ENCODE measurements around the gene PLAAT4. TPM values are rescaled to one million over a fixed set of nuclear protein-coding genes. Genes with fewer than 3 reads are reported as not detected.

PLAAT4 gene
- total RNA-seq, 2 experiments from 2014 or later = 80.4 to 82.4 TPM

GRCh38 chr11:63551889-63552266 is 15.3 kb downstream of the PLAAT4 start:
- Mint-ChIP-seq H3K27ac (peak overlapping the region; percentile 89), H3K4me1 (ENCODE audit: low read depth) (peaks cover 64% of the 10 kb centered on the region), H3K9me3 (no peaks in the 10 kb centered on the region), H3K4me3 (peak overlapping the region; percentile 87), H3K36me3 (ENCODE audit: low read depth) (peaks cover 12% of the 10 kb centered on the region), H3K27me3 (no peaks in the 10 kb centered on the region)
- H3K4me1 ChIP-seq (ENCODE audit: insufficient read depth, low read length) = peaks cover 44% of the 10 kb centered on the region
- no peak for TF ChIP-seq CTCF (IDR thresholded peaks at IDR 0.05)
- ChIA-PET CTCF (interaction anchor here (0.8 to 1.0 kb wide), 2 partner anchors 9 to 31 kb away, joined by 3 read pairs; no protein-coding TSS in a partner anchor), POLR2A (interaction anchor here (0.8 to 6.5 kb wide), 9 partner anchors 9 to 84 kb away, joined by 3 to 86 read pairs (median 11); partner anchors contain the start of genes PLAAT4 and PLAAT5)
- peaks cover 9% of the 10 kb centered on the region for H3K36me3 ChIP-seq (ENCODE audit: insufficient read depth, low read length)
- no peaks in the 10 kb centered on the region for H3K9me3 ChIP-seq (ENCODE audit: control insufficient read depth in 1 of 2, insufficient read depth in 1 of 2, low read length in 2 of 2)
- H3K27me3 ChIP-seq (ENCODE audit: control insufficient read depth in 1 of 2, insufficient read depth in 2 of 2, low read length in 2 of 2) = no peaks in the 10 kb centered on the region
- intact Hi-C loops (cut with DNase I, micrococcal nuclease) = loop anchor here (2.0 to 5.0 kb wide), 2 partner anchors 19 to 75 kb away; no protein-coding TSS in a partner anchor
- H3K4me3 ChIP-seq (ENCODE audit: low read length) = peak overlapping the region; percentile 45
- H3K27ac ChIP-seq (ENCODE audit: low read depth in 1 of 2, low read length in 2 of 2) = peak overlapping the region in 1 of 2 donors; percentile 34
- ATAC-seq (ENCODE audit: poor library complexity) = peak; percentile 10
- DNase-seq = peak in 2 of 14 experiments; percentile 45 to 64

- intact Hi-C loops (cut with DNase I, micrococcal nuclease) = loop anchor here (1.0 to 5.0 kb wide), 3 partner anchors 16 to 76 kb away; no protein-coding TSS in a partner anchor
- no peak overlapping the region for H3K4me3 ChIP-seq (ENCODE audit: low read length)
- Mint-ChIP-seq H3K27ac (peak overlapping the region; percentile 89), H3K36me3 (ENCODE audit: low read depth) (peaks cover 5% of the 10 kb centered on the region), H3K9me3 (no peaks in the 10 kb centered on the region), H3K4me1 (ENCODE audit: low read depth) (peaks cover 71% of the 10 kb centered on the region), H3K27me3 (no peaks in the 10 kb centered on the region), H3K4me3 (peak overlapping the region; percentile 87)
- peak overlapping the region in 1 of 2 donors; percentile 48 for H3K27ac ChIP-seq (ENCODE audit: low read depth in 1 of 2, low read length in 2 of 2)
- H3K36me3 ChIP-seq (ENCODE audit: insufficient read depth, low read length) = no peaks in the 10 kb centered on the region
- H3K9me3 ChIP-seq (ENCODE audit: control insufficient read depth in 1 of 2, insufficient read depth in 1 of 2, low read length in 2 of 2) = no peaks in the 10 kb centered on the region
- DNase-seq (peak in 1 of 14 experiments; percentile 21), ATAC-seq (ENCODE audit: poor library complexity) (no peak)
- no peak for TF ChIP-seq CTCF (IDR thresholded peaks at IDR 0.05)
- POLR2A ChIA-PET = interaction anchor here (0.6 to 6.5 kb wide), 6 partner anchors 10 to 684 kb away, joined by 3 to 86 read pairs (median 7); partner anchors contain the start of gene PLAAT4
- peaks cover 44% of the 10 kb centered on the region for H3K4me1 ChIP-seq (ENCODE audit: insufficient read depth, low read length)
- no peaks in the 10 kb centered on the region for H3K27me3 ChIP-seq (ENCODE audit: control insufficient read depth in 1 of 2, insufficient read depth in 2 of 2, low read length in 2 of 2)
- CTCF ChIA-PET = no interaction called here
Observed at GRCh38 chr11:63552921-63553320, 16.3 kb downstream of the PLAAT4 start.

GRCh38 chr11:63553759-63554158 is 17.2 kb downstream of the PLAAT4 start:
- TF ChIP-seq CTCF (IDR thresholded peaks at IDR 0.05) = no peak
- H3K4me3 Mint-ChIP-seq = peak overlapping the region; percentile 90
- H3K27ac ChIP-seq (ENCODE audit: low read depth in 1 of 2, low read length in 2 of 2) = peak overlapping the region; percentile 48 to 63
- no peaks in the 10 kb centered on the region for H3K27me3 ChIP-seq (ENCODE audit: control insufficient read depth in 1 of 2, insufficient read depth in 2 of 2, low read length in 2 of 2)
- H3K9me3 ChIP-seq (ENCODE audit: control insufficient read depth in 1 of 2, insufficient read depth in 1 of 2, low read length in 2 of 2) = no peaks in the 10 kb centered on the region
- no peaks in the 10 kb centered on the region for H3K36me3 ChIP-seq (ENCODE audit: insufficient read depth, low read length)
- H3K36me3 Mint-ChIP-seq (ENCODE audit: low read depth) = no peaks in the 10 kb centered on the region
- H3K9me3 Mint-ChIP-seq = no peaks in the 10 kb centered on the region
- no peaks in the 10 kb centered on the region for H3K27me3 Mint-ChIP-seq
- ChIA-PET POLR2A (interaction anchor here (1.0 to 6.5 kb wide), 5 partner anchors 10 to 82 kb away, joined by 3 to 86 read pairs (median 5); partner anchors contain the start of gene PLAAT4), CTCF (interaction anchor here (0.6 kb wide), 1 partner anchor 80 kb away, joined by 3 read pairs; no protein-coding TSS in a partner anchor)
- DNase-seq = peak in 13 of 14 experiments; percentile 40 to 82 (median 62)
- peaks cover 47% of the 10 kb centered on the region for H3K4me1 ChIP-seq (ENCODE audit: insufficient read depth, low read length)
- intact Hi-C loops (cut with DNase I, micrococcal nuclease) = loop anchor here (1.0 to 5.0 kb wide), 4 partner anchors 14 to 76 kb away; no protein-coding TSS in a partner anchor
- H3K4me1 Mint-ChIP-seq (ENCODE audit: low read depth) = peaks cover 71% of the 10 kb centered on the region
- ATAC-seq (ENCODE audit: poor library complexity) = peak; percentile 80
- peak overlapping the region; percentile 89 for H3K27ac Mint-ChIP-seq
- peak overlapping the region; percentile 15 for H3K4me3 ChIP-seq (ENCODE audit: low read length)
